ENCODE results near the gene PDCL2.

GRCh38 chr4:55612341-55612740 is 20.3 kb upstream of the PDCL2 start:
- no peak for TF ChIP-seq CTCF (conservative IDR thresholded peaks at IDR 0.05)
- no peak for TF ChIP-seq EZH2 (IDR thresholded peaks at IDR 0.05; ENCODE audit: low read depth)

Measured in PC-9 (cell line).